K562 (cell line): ENCODE data around the gene PTGES3. TPM values are rescaled to one million over a fixed set of nuclear protein-coding genes. Genes with fewer than 3 reads are reported as not detected.

Experiments
- ASH1L ChIP-seq: fragments of 450-650 bp; IDR thresholded peaks from 2 replicates; pipeline ENCODE4 v1.6.1; 2018; ENCODE audit warnings: borderline replicate concordance, mild to moderate bottlenecking, low read depth; ENCODE audit not compliant: partially characterized antibody
- CHD7 ChIP-seq: fragments of 200-600 bp; sonication (generic); IDR thresholded peaks from one replicate; pipeline ENCODE4 v1.6.1; 2012; ENCODE audit warnings: mild to moderate bottlenecking, low read depth, low read length, inconsistent platforms
- HIVEP1 ChIP-seq: fragments of 250-450 bp; sonication (Bioruptor Pico); IDR thresholded peaks from 2 replicates; pipeline ENCODE4 v1.4.0; 2020; ENCODE audit warnings: mild to moderate bottlenecking
- KLF10 ChIP-seq: fragments of 250-450 bp; sonication (Bioruptor Pico); IDR thresholded peaks from 2 replicates; pipeline ENCODE4 v1.6.1; 2021; ENCODE audit warnings: matching md5 sums
- LCOR ChIP-seq: sonication (generic); formaldehyde crosslinking; IDR thresholded peaks from 2 replicates; pipeline ENCODE4 v1.8.0; 2022; ENCODE audit warnings: mild to moderate bottlenecking, missing genetic modification reagents
- NCOR1 ChIP-seq: fragments of 450-650 bp; IDR thresholded peaks from 2 replicates; pipeline ENCODE4 v1.6.1; 2016; ENCODE audit warnings: mild to moderate bottlenecking, moderate library complexity
- POLR2A ChIP-seq: fragments of 450-650 bp; conservative IDR thresholded peaks from 2 replicates; pipeline ENCODE4 v1.6.1; 2016
- TAL1 ChIP-seq: fragments of 450-650 bp; IDR thresholded peaks from 2 replicates; pipeline ENCODE4 v1.6.1; 2016; ENCODE audit warnings: mild to moderate bottlenecking
- ZBTB2 ChIP-seq: fragments of 450-650 bp; IDR thresholded peaks from 2 replicates; pipeline ENCODE4 v1.6.1; 2016; ENCODE audit warnings: antibody characterized with exemption
- ZKSCAN1 ChIP-seq: fragments of 150-350 bp; IDR thresholded peaks from 2 replicates; pipeline ENCODE4 v1.6.1; 2016; ENCODE audit warnings: low read depth, low read length
- polyA plus RNA-seq, 8 experiments: library from polyadenylated mRNA; depleted of rRNA in 4 of 8; stranded (reverse) in 5 of 8; unstranded in 3 of 8; fragments of >200 nt; fragmentation: Nextera tagmentation in 2 of 8; fragmentation: Illumina TruSeq in 1 of 8; extraction: Ambion mirVana in 2 of 8; extraction: Trizol in 1 of 8; gene quantifications; 2 replicates each; pipeline versions ENCODE4 v1.2.1 to v1.2.3, GENCODE V29; 2011 to 2014; ENCODE audit warnings: inconsistent platforms in 1 of 8, missing spikeins in 1 of 8
- total RNA-seq, 7 experiments: library from RNA; depleted of rRNA in 6 of 7; stranded (reverse); fragments of >200 nt in 6 of 7; fragmentation: Illumina TruSeq in 2 of 7; extraction: Trizol in 2 of 7; gene quantifications; 2 replicates each; pipeline versions ENCODE4 v1.2.1 to v1.2.3, GENCODE V29; 2011 to 2021; ENCODE audit warnings: low replicate concordance in 1 of 7

Gene PTGES3
- total and polyA plus RNA-seq, 9 of the 15 experiments (the other 6 are each of a cell fraction or from before 2014, with no cell fraction given) = 163 to 501 (median 213) TPM

DNA sequence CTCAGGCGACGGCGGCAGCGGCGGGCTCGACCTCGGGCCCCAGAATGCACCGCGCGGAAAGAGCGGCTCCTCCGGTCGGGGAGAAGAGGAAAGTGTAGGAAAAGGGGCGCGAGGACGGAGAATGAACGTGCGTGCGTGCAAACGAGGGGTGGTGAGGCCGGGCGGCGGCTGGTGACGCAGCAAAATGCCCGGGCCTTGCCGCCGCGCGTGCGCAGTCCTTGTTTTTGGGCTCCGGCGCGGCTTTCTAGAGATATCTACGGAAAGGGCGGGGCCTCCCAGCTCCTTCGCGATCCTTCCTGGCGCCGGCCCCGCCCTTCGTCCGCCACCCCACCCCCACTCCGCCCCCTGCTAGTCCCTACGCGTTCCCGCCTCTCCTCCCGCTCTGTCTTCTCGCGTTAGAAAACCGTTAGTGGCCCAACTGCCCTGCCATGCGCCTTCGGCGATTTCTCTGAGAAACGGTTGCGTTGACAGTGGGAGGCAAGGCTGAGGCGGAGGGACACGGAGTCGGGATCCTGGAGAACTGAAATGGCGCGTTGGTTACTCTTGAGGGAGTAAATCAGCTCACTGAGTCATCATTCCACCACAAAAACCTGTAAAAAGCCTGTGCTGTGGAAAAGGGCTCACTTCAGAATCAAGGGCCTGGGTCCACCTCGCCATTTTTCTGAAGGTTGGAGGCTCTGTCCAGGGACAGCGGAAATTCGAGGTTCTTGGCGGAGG lies at the start of gene PTGES3 (continued):
- TF ChIP-seq CHD7 (no peak), HIVEP1 (CRISPR knock-in tag) (peak; percentile 12; the same call in 1 of the 2 replicates), TAL1 (peak; percentile 20; the same call in 1 of the 2 replicates), ZKSCAN1 (0 out of 2 replicates have a peak, but pooled peaks have one; percentile 12), POLR2A (peak; percentile 98), KLF10 (no peak), NCOR1 (peak; percentile 41), ASH1L (no peak), ZBTB2 (peak; percentile 96), LCOR (CRISPR knock-in tag) (peak; percentile 57)
